Activated CD8-positive, alpha-beta memory T cell treated with anti-CD3 and anti-CD28 coated beads, Interleukin-2, amount 10 ng/mL, durations not matched to agents 7 days and 5 days (primary cell): ENCODE measurements around the gene C5. TPM values are rescaled to one million over a fixed set of nuclear protein-coding genes. Genes with fewer than 3 reads are reported as not detected.
"Not testable (repeated sequence)": the region's sequence is repeated elsewhere in the genome, so short reads cannot be mapped to it uniquely, and the experiment has no call there.

Experiments
- ATAC-seq: fragments of 150-1000 bp; cut with Tn5 transposase; one replicate; pipeline ENCODE4 v1.10.0; 2021; ENCODE audit warnings: moderate library complexity
- CTCF ChIA-PET: fragments of 350-600 bp; sonication (Branson Sonifier 250); formaldehyde crosslinking; loops from one replicate; lab custom pipeline; 2021; ENCODE audit warnings: antibody characterized with exemption; lab: Charles Lee
- DNase-seq: peaks from one replicate; pipeline ENCODE4 v3.0.0-alpha.2; 2020
- H3K27ac Mint-ChIP-seq: one replicate; pipeline ENCODE4 v1.8.0; 2021; ENCODE audit warnings: mild to moderate bottlenecking, mixed read lengths
- H3K27me3 Mint-ChIP-seq: one replicate; pipeline ENCODE4 v1.8.0; 2021; ENCODE audit warnings: mixed read lengths
- H3K36me3 Mint-ChIP-seq: one replicate; pipeline ENCODE4 v1.8.0; 2021; ENCODE audit warnings: mild to moderate bottlenecking, mixed read lengths
- H3K4me1 Mint-ChIP-seq: one replicate; pipeline ENCODE4 v1.8.0; 2021; ENCODE audit warnings: mixed read lengths
- H3K4me3 Mint-ChIP-seq: one replicate; pipeline ENCODE4 v1.8.0; 2021; ENCODE audit warnings: mild to moderate bottlenecking, moderate library complexity, mixed read lengths
- H3K9me3 Mint-ChIP-seq: one replicate; pipeline ENCODE4 v1.8.0; 2022; ENCODE audit warnings: low read depth, mixed read lengths
- total RNA-seq, 2 experiments: library from RNA; stranded (reverse); gene quantifications; one replicate each; pipeline ENCODE4 v1.2.3, GENCODE V29; 2021

The C5 gene
- total RNA-seq, 2 experiments from 2014 or later, result 1.9 to 3.0 TPM

DNA sequence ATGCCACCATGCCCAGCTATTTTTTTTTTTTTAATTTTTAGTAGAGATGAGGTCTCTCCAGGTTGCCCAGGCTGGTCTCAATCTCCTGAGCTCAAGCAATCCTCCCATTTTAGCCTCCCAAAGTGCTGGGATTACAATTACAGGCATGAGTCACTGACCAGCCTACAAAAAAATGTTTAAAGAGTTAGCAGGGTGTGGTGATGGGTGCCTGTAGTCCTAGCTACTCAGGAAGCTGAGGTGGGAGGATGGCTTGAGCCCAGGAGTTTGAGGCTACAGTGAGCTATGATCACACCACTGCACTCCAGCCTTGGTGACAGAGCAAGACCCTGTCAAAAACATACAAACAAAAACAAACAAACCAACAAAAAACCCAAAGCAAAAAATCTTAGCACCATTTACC, 14.4 kb downstream of the C5 start:
- not testable (repeated sequence) for H3K4me3 Mint-ChIP-seq, H3K9me3 Mint-ChIP-seq, H3K27me3 Mint-ChIP-seq, H3K4me1 Mint-ChIP-seq, H3K36me3 Mint-ChIP-seq, DNase-seq, H3K27ac Mint-ChIP-seq
- ATAC-seq, result peak; percentile 30
- CTCF ChIA-PET, result interaction anchor here (1.1 to 1.8 kb wide), 3 partner anchors 14 to 392 kb away, joined by 3 to 8 read pairs (median 6); partner anchors contain the start of gene C5

DNA sequence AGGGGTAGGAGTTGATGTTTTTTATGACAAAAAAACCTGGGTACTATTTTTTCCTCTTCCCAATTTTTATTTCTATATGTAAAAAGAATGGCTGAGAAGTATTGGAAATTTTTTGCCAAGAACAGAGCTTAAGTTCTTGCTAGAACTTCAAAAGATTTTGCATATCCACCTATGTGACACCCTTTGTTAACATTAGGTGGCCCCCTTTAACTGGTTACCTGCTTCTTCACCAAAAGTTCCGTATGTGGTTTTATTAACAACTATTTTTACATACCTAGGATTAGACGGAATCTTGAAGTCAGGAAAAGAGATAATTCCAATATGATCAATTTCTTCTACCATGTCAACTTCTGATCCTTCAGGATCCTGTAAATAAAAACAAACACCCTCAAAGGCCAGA, 15.5 kb downstream of the C5 start:
- CTCF ChIA-PET, result no interaction called here
- Mint-ChIP-seq H3K4me1 (peaks cover 7% of the 10 kb centered on the region), H3K4me3 (no peak overlapping the region), H3K27ac (no peak overlapping the region), H3K27me3 (no peaks in the 10 kb centered on the region), H3K9me3 (no peaks in the 10 kb centered on the region), H3K36me3 (no peaks in the 10 kb centered on the region)
- ATAC-seq, result no peak
- no peak for DNase-seq

DNA sequence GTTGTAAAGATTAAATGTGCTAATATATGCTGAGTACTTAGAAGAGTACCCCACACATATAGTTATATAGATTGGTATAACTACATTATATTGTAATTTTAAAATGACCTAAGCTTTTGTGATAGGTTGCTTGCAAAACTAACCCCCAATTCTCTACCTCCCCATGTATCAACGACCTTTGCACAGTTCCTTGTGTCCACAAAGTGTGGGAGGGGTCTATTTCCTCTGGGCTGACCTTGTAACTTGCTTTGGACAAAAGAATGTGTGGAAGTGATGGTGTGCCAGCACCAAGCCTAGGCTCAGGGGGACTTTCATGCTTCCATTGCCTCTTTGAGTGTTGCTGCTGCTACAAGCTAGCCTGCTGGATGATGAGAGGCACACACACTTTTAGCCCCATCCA, 20.6 kb downstream of the C5 start:
- H3K36me3 Mint-ChIP-seq, result no peaks in the 10 kb centered on the region
- DNase-seq, result no peak
- H3K4me3 Mint-ChIP-seq, result no peak overlapping the region
- ATAC-seq, result no peak
- no peak overlapping the region for H3K27ac Mint-ChIP-seq
- H3K4me1 Mint-ChIP-seq, result no peaks in the 10 kb centered on the region
- H3K9me3 Mint-ChIP-seq, result no peaks in the 10 kb centered on the region
- no peaks in the 10 kb centered on the region for H3K27me3 Mint-ChIP-seq
- CTCF ChIA-PET, result interaction anchor here (1.4 kb wide), 1 partner anchor 31 kb away, joined by 6 read pairs; no protein-coding TSS in a partner anchor

DNA sequence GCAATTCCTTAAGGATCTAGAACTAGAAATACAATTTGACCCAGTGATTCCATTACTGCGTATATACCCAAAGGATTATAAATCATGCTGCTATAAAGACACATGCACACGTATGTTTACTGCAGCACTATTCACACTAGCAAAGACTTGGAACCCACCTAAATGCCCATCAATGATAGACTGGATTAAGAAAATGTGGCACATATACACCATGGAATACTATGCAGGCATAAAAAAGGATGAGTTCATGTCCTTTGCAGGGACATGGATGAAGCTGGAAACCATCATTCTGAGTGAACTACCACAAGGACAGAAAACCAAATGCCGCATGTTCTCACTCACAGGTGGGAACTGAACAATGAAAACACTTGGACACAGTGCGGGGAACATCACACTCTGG, 21.8 kb downstream of the C5 start:
- not testable (repeated sequence) for H3K27ac Mint-ChIP-seq, H3K4me3 Mint-ChIP-seq, H3K27me3 Mint-ChIP-seq, DNase-seq, ATAC-seq, H3K36me3 Mint-ChIP-seq, H3K4me1 Mint-ChIP-seq, H3K9me3 Mint-ChIP-seq
- CTCF ChIA-PET, result interaction anchor here (0.7 kb wide), 1 partner anchor 292 kb away, joined by 3 read pairs; no protein-coding TSS in a partner anchor

DNA sequence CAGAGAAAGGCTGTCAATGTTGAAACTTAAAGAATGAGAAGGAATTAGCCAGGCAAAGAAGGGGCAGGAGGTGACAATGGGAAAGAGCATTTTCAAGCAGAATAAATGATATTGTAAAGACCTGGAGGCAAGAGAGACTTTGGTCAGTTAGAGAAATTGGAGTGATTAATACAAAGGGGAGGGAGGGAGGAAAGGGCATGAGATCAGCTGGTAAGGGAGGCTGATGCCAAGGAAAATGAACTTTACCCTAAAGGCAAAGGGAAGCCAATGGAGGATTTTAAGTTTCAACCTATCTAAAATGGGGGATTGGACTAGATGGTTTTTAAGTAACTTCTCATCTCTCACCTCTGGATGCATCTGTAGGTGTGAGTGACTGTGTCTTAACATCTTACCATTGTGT, 23.3 kb downstream of the C5 start:
- no peaks in the 10 kb centered on the region for H3K4me1 Mint-ChIP-seq
- CTCF ChIA-PET, result no interaction called here
- DNase-seq (no peak), ATAC-seq (no peak)
- no peaks in the 10 kb centered on the region for H3K27me3 Mint-ChIP-seq
- H3K27ac Mint-ChIP-seq, result no peak overlapping the region
- H3K36me3 Mint-ChIP-seq, result no peaks in the 10 kb centered on the region
- H3K4me3 Mint-ChIP-seq, result no peak overlapping the region
- H3K9me3 Mint-ChIP-seq, result no peaks in the 10 kb centered on the region

DNA sequence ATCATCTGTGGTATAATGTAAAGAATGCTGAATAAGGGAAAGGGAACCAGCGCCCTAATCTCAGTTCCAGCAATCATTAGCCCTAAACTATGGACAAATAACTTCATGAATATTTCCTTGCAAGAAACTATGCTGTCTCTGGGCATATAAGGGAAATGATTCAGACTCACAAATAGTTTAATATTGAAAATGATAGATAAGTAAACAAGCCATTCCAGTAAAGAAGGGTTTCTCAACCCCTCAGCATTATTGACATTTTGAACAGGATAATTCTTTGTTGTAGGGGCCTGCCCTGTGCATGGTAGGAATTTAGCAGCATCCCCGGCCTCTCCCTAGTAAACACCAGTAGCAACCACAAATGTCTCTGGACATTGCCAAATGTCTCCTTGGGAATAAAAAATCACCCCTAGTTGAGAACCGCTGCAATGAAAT, 23.8 kb downstream of the C5 start:
- CTCF ChIA-PET, result no interaction called here
- no peaks in the 10 kb centered on the region for H3K9me3 Mint-ChIP-seq
- DNase-seq, result no peak
- H3K27ac Mint-ChIP-seq, result no peak overlapping the region
- no peak for ATAC-seq
- H3K36me3 Mint-ChIP-seq, result peaks cover under 1% of the 10 kb centered on the region
- no peaks in the 10 kb centered on the region for H3K27me3 Mint-ChIP-seq
- no peak overlapping the region for H3K4me3 Mint-ChIP-seq
- H3K4me1 Mint-ChIP-seq, result no peaks in the 10 kb centered on the region

DNA sequence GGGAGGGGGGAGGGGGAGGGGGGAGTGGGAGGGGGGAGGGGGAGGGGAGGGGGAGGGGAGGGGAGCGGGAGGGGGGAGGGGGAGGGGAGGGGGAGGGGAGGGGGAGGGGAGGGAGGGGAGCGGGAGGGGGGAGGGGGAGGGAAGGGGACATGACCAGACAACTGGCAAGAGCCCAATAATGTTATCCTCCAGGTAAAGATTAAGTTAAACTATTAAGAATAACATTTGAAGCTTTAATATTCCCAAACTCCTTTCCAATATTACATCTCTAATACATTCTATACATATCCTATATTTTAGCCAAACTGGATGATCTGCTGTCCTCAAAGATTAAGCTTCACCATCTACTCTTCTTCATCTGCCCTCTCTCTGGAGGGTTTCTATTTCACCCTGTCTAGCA, 25.8 kb downstream of the C5 start:
- no peak overlapping the region for H3K27ac Mint-ChIP-seq
- no peak for DNase-seq
- H3K36me3 Mint-ChIP-seq, result peaks cover 2% of the 10 kb centered on the region

DNA sequence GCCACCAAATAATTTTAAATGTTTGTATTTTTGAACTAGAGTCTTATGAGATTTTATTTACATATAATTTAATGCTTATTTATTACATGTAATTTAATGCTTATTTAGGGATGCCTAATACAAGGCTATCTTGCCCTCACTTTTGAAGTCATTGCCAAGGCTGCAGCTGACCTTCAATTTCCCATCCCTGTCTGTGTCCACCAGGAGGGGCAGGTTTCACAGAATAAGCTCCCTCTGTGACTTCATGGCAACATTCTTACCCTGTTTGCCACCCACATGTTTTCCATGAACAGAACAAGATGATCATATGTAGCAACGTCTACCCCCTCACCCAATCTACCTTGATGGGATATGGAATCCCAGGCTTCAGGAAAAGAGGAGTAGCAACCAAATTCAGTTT, 27.0 kb downstream of the C5 start:
- no peak overlapping the region for H3K4me3 Mint-ChIP-seq
- DNase-seq (no peak), ATAC-seq (no peak)
- no peaks in the 10 kb centered on the region for H3K4me1 Mint-ChIP-seq
- H3K27me3 Mint-ChIP-seq, result no peaks in the 10 kb centered on the region
- H3K27ac Mint-ChIP-seq, result no peak overlapping the region
- H3K9me3 Mint-ChIP-seq, result no peaks in the 10 kb centered on the region
- CTCF ChIA-PET, result interaction anchor here (0.6 to 2.0 kb wide), 2 partner anchors 29 to 42 kb away, joined by 3 to 7 read pairs; no protein-coding TSS in a partner anchor
- peaks cover 2% of the 10 kb centered on the region for H3K36me3 Mint-ChIP-seq

More for the DNA sequence above, 25.8 kb downstream of the C5 start:
- Mint-ChIP-seq H3K27me3 (no peaks in the 10 kb centered on the region), H3K4me3 (no peak overlapping the region), H3K4me1 (no peaks in the 10 kb centered on the region), H3K9me3 (no peaks in the 10 kb centered on the region)
- no peak for ATAC-seq
- CTCF ChIA-PET, result interaction anchor here (0.6 to 2.0 kb wide), 3 partner anchors 15 to 43 kb away, joined by 3 to 7 read pairs (median 4); no protein-coding TSS in a partner anchor

DNA sequence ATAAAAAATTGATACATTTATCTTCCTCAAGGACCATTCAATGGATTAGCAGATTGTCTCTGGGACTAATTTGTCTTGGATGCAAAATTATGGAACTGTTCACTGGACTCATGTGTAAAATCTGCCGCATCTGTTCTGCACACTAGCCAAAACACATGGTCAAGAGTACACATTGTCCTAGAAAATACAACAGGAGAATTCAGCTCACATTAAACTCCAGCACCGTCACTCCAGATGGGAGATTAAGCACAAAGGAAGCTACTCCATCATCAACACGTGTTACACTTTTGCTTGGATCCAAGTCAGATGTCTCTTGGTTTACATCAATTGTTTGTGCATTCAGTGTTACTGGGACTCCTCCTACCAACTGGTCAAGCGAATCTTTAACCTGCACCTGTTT, 28.8 kb downstream of the C5 start:
- Mint-ChIP-seq H3K9me3 (no peaks in the 10 kb centered on the region), H3K4me3 (no peak overlapping the region), H3K27me3 (no peaks in the 10 kb centered on the region), H3K27ac (no peak overlapping the region), H3K36me3 (peaks cover 2% of the 10 kb centered on the region), H3K4me1 (no peaks in the 10 kb centered on the region)
- no peak for ATAC-seq
- CTCF ChIA-PET, result interaction anchor here (0.7 to 0.9 kb wide), 3 partner anchors 39 to 1973 kb away, joined by 3 read pairs; no protein-coding TSS in a partner anchor
- no peak for DNase-seq

DNA sequence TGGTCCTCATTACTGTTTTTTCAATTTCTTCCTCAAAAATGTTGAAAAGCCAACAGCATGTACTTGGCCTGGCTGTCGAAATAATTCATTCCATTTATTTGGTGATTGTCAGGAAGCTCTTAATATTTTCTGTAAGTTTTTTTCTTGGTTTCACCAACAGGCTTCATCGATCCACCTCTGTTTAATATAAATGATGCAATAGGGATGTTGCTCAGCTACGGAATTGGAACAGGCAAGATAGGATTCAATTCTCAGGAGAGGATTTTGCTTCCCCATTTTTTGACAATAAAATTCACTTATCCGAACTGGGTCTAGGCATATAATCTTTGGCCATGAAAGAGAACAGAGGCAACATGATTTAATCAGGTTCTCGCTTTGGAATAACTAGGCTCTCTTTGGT, 30.8 kb downstream of the C5 start:
- Mint-ChIP-seq H3K4me3 (no peak overlapping the region), H3K27me3 (no peaks in the 10 kb centered on the region), H3K36me3 (peaks cover 2% of the 10 kb centered on the region), H3K9me3 (no peaks in the 10 kb centered on the region), H3K4me1 (no peaks in the 10 kb centered on the region), H3K27ac (no peak overlapping the region)
- CTCF ChIA-PET, result no interaction called here
- ATAC-seq (no peak), DNase-seq (no peak)

DNA sequence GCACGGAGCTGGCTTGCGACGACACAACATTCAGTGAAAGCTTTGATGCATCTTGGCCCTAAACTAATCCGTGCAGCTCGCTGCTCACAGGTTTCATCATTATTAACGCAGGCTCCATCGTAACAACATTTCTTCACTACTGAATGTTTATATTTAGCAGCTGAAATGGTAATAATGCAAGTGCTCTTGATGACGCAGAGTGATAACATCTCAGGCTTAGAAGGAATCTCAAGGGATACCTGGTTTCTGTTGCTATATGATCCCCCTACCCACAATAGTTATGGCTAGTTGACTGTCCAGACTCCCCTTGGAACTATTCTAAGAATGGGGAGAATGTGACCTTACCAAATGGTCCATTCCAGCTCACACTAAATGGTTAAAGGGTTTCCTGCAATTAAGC, 36.2 kb downstream of the C5 start:
- CTCF ChIA-PET, result interaction anchor here (1.2 kb wide), 1 partner anchor 28 kb away, joined by 3 read pairs; no protein-coding TSS in a partner anchor
- no peaks in the 10 kb centered on the region for H3K9me3 Mint-ChIP-seq
- DNase-seq (no peak), ATAC-seq (no peak)
- no peaks in the 10 kb centered on the region for H3K27me3 Mint-ChIP-seq
- no peaks in the 10 kb centered on the region for H3K4me1 Mint-ChIP-seq
- H3K36me3 Mint-ChIP-seq, result no peaks in the 10 kb centered on the region
- no peak overlapping the region for H3K27ac Mint-ChIP-seq
- no peak overlapping the region for H3K4me3 Mint-ChIP-seq

DNA sequence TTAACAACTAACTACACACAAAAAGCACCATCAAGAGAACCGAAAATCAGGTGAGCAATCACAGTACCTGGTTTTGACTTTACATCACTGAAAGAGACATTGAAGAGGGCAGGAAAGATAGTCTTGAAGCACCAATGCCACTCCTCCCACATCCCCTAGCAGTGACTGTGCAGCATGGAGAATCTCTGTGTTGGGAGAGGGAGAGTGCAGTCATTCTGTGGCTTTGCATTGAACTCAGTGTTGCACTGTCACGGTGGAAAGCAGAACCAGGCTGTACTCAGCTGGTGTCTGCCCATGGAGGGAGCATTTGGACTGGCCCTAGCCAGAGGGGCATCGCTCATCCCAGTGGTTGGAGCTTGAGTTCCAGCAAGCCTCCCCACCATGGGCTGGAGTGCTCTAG, 40.4 kb downstream of the C5 start:
- no peaks in the 10 kb centered on the region for H3K9me3 Mint-ChIP-seq
- H3K36me3 Mint-ChIP-seq, result no peaks in the 10 kb centered on the region
- ATAC-seq (no peak), DNase-seq (no peak)
- no peak overlapping the region for H3K27ac Mint-ChIP-seq
- no peak overlapping the region for H3K4me3 Mint-ChIP-seq
- CTCF ChIA-PET, result no interaction called here
- H3K27me3 Mint-ChIP-seq, result no peaks in the 10 kb centered on the region
- no peaks in the 10 kb centered on the region for H3K4me1 Mint-ChIP-seq

DNA sequence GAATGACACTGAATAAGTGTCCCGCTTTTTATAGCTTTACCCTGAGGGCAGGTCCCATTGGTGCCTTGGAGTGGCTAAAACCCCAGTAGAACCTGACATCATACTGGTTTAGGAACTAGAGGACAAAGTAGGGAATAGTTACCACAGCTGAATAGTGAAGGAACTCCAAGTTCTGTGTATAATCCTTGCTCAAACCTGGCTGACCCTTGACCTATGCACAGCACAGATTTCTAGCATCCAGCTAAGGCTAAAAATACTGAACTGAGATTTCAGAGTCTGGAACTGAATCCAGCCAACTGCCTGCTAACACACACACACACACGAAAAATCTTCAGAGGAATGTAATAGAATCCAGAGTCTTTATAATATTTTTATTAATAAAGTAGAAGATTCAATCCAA, 50.8 kb downstream of the C5 start:
- Mint-ChIP-seq H3K9me3 (no peaks in the 10 kb centered on the region), H3K4me3 (no peak overlapping the region), H3K4me1 (no peaks in the 10 kb centered on the region), H3K27ac (no peak overlapping the region), H3K36me3 (no peaks in the 10 kb centered on the region), H3K27me3 (no peaks in the 10 kb centered on the region)
- ATAC-seq, result no peak
- CTCF ChIA-PET, result interaction anchor here (1.9 kb wide), 1 partner anchor 15 kb away, joined by 5 read pairs; no protein-coding TSS in a partner anchor
- DNase-seq, result no peak

DNA sequence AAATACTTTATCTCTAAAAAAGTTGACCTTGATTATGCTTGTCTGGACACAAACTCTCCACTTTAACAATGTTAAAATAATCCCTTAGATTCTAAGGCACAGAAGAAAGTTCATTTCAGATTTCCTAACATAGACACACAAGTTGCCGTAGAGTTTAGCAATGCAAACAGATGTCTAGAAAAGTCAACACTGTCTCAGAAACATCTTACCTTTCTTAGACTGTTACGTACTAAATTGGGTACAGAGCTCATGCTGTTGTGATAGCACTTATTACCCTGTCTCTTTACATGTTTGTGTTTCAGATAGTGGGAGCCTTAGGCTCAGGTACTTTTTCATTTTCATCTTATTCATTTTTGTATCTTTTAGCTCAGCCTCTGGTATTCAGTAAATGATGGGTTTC, 52.0 kb downstream of the C5 start:
- Mint-ChIP-seq H3K36me3 (no peaks in the 10 kb centered on the region), H3K9me3 (no peaks in the 10 kb centered on the region), H3K4me3 (no peak overlapping the region), H3K27me3 (no peaks in the 10 kb centered on the region), H3K27ac (no peak overlapping the region), H3K4me1 (no peaks in the 10 kb centered on the region)
- no peak for ATAC-seq
- CTCF ChIA-PET, result interaction anchor here (1.0 to 1.9 kb wide), 2 partner anchors 14 to 16 kb away, joined by 4 to 5 read pairs; no protein-coding TSS in a partner anchor
- DNase-seq, result no peak
